Activated CD4-positive, alpha-beta T cell treated with anti-CD3 and anti-CD28 coated beads, Interleukin-2, amount 10 ng/mL, durations not matched to agents 7 days and 5 days (primary cell): ENCODE results near the gene OR2AJ1. TPM values are rescaled to one million over a fixed set of nuclear protein-coding genes. Genes with fewer than 3 reads are reported as not detected.

Experiments
- total RNA-seq, 2 experiments: library from RNA; stranded (reverse); gene quantifications; one replicate each; pipeline ENCODE4 v1.2.3, GENCODE V29; 2021

OR2AJ1 gene
- total RNA-seq, 2 experiments from 2014 or later, result not detected

Other genes starting within 250 kb of the OR2AJ1 start
- gene OR13G1, start 245.2 kb upstream of the OR2AJ1 start, total RNA-seq, result not detected
- gene OR6F1, start 208.2 kb upstream of the OR2AJ1 start, total RNA-seq, result not detected
- not detected for gene OR14K1, start 186.3 kb upstream of the OR2AJ1 start, total RNA-seq
- gene OR14A2, start 176.7 kb upstream of the OR2AJ1 start, total RNA-seq, result not detected
- not detected for gene OR1C1, start 164.3 kb upstream of the OR2AJ1 start, total RNA-seq
- not detected for gene OR14A16, start 100.8 kb upstream of the OR2AJ1 start, total RNA-seq
- not detected for gene OR11L1, start 83.0 kb upstream of the OR2AJ1 start, total RNA-seq
- under 1 TPM; 0.69 to 0.79 TPM for gene TRIM58, start 67.7 kb upstream of the OR2AJ1 start, total RNA-seq
- gene OR2W3, start 29.3 kb upstream of the OR2AJ1 start, total RNA-seq, result under 1 TPM; 0.37 to 0.79 TPM
- gene OR2T8, start 4.6 kb upstream of the OR2AJ1 start, total RNA-seq, result under 1 TPM; 0.21 to 0.22 TPM
- under 1 TPM in 1 of 2 experiments, not detected in 1; 0.29 TPM for gene OR2L8, start 24.0 kb downstream of the OR2AJ1 start, total RNA-seq
- not detected for gene OR2AK2, start 40.3 kb downstream of the OR2AJ1 start, total RNA-seq
- under 1 TPM in 1 of 2 experiments, not detected in 1; 0.08 TPM for gene OR2L5, start 88.8 kb downstream of the OR2AJ1 start, total RNA-seq
- under 1 TPM; 0.12 to 0.19 TPM for gene OR2L2, start 105.2 kb downstream of the OR2AJ1 start, total RNA-seq
- gene OR2L3, start 121.9 kb downstream of the OR2AJ1 start, total RNA-seq, result not detected
- gene OR2L13, start 170.3 kb downstream of the OR2AJ1 start, total RNA-seq, result not detected
- not detected for gene OR2M5, start 220.3 kb downstream of the OR2AJ1 start, total RNA-seq
- not detected for gene OR2M2, start 249.9 kb downstream of the OR2AJ1 start, total RNA-seq